Osteoblast (primary cell): Measurements from ENCODE around the gene GOLM1. TPM values are rescaled to one million over a fixed set of nuclear protein-coding genes. Genes with fewer than 3 reads are reported as not detected.

Source experiments
- DNase-seq: peaks from one replicate; pipeline ENCODE4 v3.0.0; 2011; ENCODE audit warnings: low spot score, mixed read lengths; ENCODE audit not compliant: insufficient read length; ENCODE audit errors: missing footprints
- H2AFZ ChIP-seq: 2 replicates; pipeline ENCODE4 v1.6.0; 2011; ENCODE audit warnings: mild to moderate bottlenecking, low read length
- H3K27ac ChIP-seq: 2 replicates; pipeline ENCODE4 v1.5.1; 2011; ENCODE audit warnings: mild to moderate bottlenecking, low read depth, low read length, moderate library complexity
- H3K27me3 ChIP-seq: 2 replicates; pipeline ENCODE4 v1.6.0; 2012; ENCODE audit warnings: mild to moderate bottlenecking, control low read depth, inconsistent platforms, low read length, moderate library complexity; ENCODE audit not compliant: insufficient read depth
- H3K36me3 ChIP-seq: 2 replicates; pipeline ENCODE4 v1.5.1; 2011; ENCODE audit warnings: mild to moderate bottlenecking, low read length, control low read depth, moderate library complexity; ENCODE audit not compliant: insufficient read depth
- H3K4me1 ChIP-seq: 2 replicates; pipeline ENCODE4 v1.5.1; 2011; ENCODE audit warnings: mild to moderate bottlenecking, low read length, control low read depth, moderate library complexity; ENCODE audit not compliant: insufficient read depth
- H3K4me2 ChIP-seq: 2 replicates; pipeline ENCODE4 v1.6.0; 2011; ENCODE audit warnings: mild to moderate bottlenecking, low read length; ENCODE audit not compliant: insufficient read depth
- H3K4me3 ChIP-seq: fragments of 200-600 bp; sonication (generic); 3 replicates; pipeline ENCODE4 v1.5.1; 2012; ENCODE audit warnings: mild to moderate bottlenecking, low read length, inconsistent platforms; ENCODE audit not compliant: insufficient read depth
- H3K79me2 ChIP-seq: 2 replicates; pipeline ENCODE4 v1.6.0; 2012; ENCODE audit warnings: mild to moderate bottlenecking, low read length, control low read depth, inconsistent platforms; ENCODE audit not compliant: insufficient read depth
- H3K9me3 ChIP-seq: 2 replicates; pipeline ENCODE4 v1.5.1; 2011; ENCODE audit warnings: low read depth, low read length, control low read depth
- H4K20me1 ChIP-seq: 2 replicates; pipeline ENCODE4 v1.6.0; 2012; ENCODE audit warnings: mild to moderate bottlenecking, low read length, control low read depth; ENCODE audit not compliant: insufficient read depth
- CTCF ChIP-seq: IDR thresholded peaks from 2 replicates; pipeline ENCODE4 v1.5.1; 2011; ENCODE audit warnings: mild to moderate bottlenecking, low read depth, low read length, moderate library complexity; ENCODE audit errors: extremely low read depth
- total RNA-seq: library from RNA; depleted of rRNA; stranded (reverse); fragments of >200 nt; gene quantifications from 2 replicates; pipeline ENCODE4 v1.2.3, GENCODE V29; 2012

GOLM1 gene
- total RNA-seq, 1 donor: 85.0 TPM

GRCh38 chr9:86097510-86098224 lies 1.7 kb downstream of the GOLM1 start:
- peak overlapping the region; percentile 83 for H3K4me2 ChIP-seq
- H3K4me3 ChIP-seq: peak overlapping the region; percentile 87
- H3K36me3 ChIP-seq: no peaks in the 10 kb centered on the region
- no peak overlapping the region for H3K27ac ChIP-seq
- H3K27me3 ChIP-seq: no peaks in the 10 kb centered on the region
- peaks cover 12% of the 10 kb centered on the region for H3K4me1 ChIP-seq
- DNase-seq: no peak
- H3K79me2 ChIP-seq: peaks cover 40% of the 10 kb centered on the region
- no peak for TF ChIP-seq CTCF
- H4K20me1 ChIP-seq: peaks cover 3% of the 10 kb centered on the region
- H3K9me3 ChIP-seq: no peaks in the 10 kb centered on the region
- H2AFZ ChIP-seq: peak overlapping the region; percentile 45

- no peak for DNase-seq
- no peaks in the 10 kb centered on the region for H3K27me3 ChIP-seq
- H3K4me2 ChIP-seq: no peak overlapping the region
- peaks cover 6% of the 10 kb centered on the region for H4K20me1 ChIP-seq
- peaks cover 12% of the 10 kb centered on the region for H3K4me1 ChIP-seq
- H3K36me3 ChIP-seq: no peaks in the 10 kb centered on the region
- no peaks in the 10 kb centered on the region for H3K9me3 ChIP-seq
- TF ChIP-seq CTCF: no peak
- no peak overlapping the region for H3K4me3 ChIP-seq
- H3K79me2 ChIP-seq: peaks cover 52% of the 10 kb centered on the region
- H2AFZ ChIP-seq: no peak overlapping the region
- H3K27ac ChIP-seq: no peak overlapping the region
Measured at GRCh38 chr9:86096386-86096785, 3.0 kb downstream of the GOLM1 start.

- H3K27me3 ChIP-seq: no peaks in the 10 kb centered on the region
- TF ChIP-seq CTCF: no peak
- H3K9me3 ChIP-seq: no peaks in the 10 kb centered on the region
- no peak overlapping the region for H3K27ac ChIP-seq
- no peaks in the 10 kb centered on the region for H3K36me3 ChIP-seq
- H3K4me2 ChIP-seq: no peak overlapping the region
- peaks cover 12% of the 10 kb centered on the region for H3K4me1 ChIP-seq
- H2AFZ ChIP-seq: no peak overlapping the region
- H3K4me3 ChIP-seq: no peak overlapping the region
- peaks cover 52% of the 10 kb centered on the region for H3K79me2 ChIP-seq
- DNase-seq: no peak
- peaks cover 6% of the 10 kb centered on the region for H4K20me1 ChIP-seq
Measured at GRCh38 chr9:86093788-86094555, 5.4 kb downstream of the GOLM1 start.

GRCh38 chr9:86091477-86091876 lies 7.9 kb downstream of the GOLM1 start:
- H2AFZ ChIP-seq: no peak overlapping the region
- H3K79me2 ChIP-seq: peaks cover 35% of the 10 kb centered on the region

More at GRCh38 chr9:86091477-86091876, 7.9 kb downstream of the GOLM1 start:
- Histone ChIP-seq H3K27ac (no peak overlapping the region), H4K20me1 (peaks cover 6% of the 10 kb centered on the region), H3K4me2 (no peak overlapping the region), H3K27me3 (no peaks in the 10 kb centered on the region), H3K9me3 (no peaks in the 10 kb centered on the region), H3K4me1 (no peaks in the 10 kb centered on the region), H3K4me3 (no peak overlapping the region), H3K36me3 (no peaks in the 10 kb centered on the region)
- DNase-seq: no peak
- no peak for TF ChIP-seq CTCF
